MM.1S (cell line): ENCODE results near the gene ENO3.

ENCODE experiments used
- DNase-seq: peaks from one replicate; pipeline ENCODE4 v3.0.0-alpha.2; 2015
- H2AFZ ChIP-seq: fragments of 300-600 bp; sonication (generic); 2 replicates; pipeline ENCODE4 v1.6.0; 2016; ENCODE audit warnings: antibody characterized with exemption, low read length
- H3F3A ChIP-seq: fragments of 300-600 bp; sonication (generic); 2 replicates; pipeline ENCODE4 v1.6.1; 2016; ENCODE audit warnings: mild to moderate bottlenecking, antibody characterized with exemption, low read length, moderate library complexity, mixed read lengths; ENCODE audit not compliant: insufficient read depth
- H3K27ac ChIP-seq: fragments of 300-600 bp; sonication (generic); 2 replicates; pipeline ENCODE4 v1.5.1; 2016; ENCODE audit warnings: mild to moderate bottlenecking, low read length
- H3K27me3 ChIP-seq: fragments of 300-600 bp; sonication (generic); replicated peaks from 2 replicates; pipeline ENCODE4 v1.6.0; 2016; ENCODE audit warnings: low read length; ENCODE audit not compliant: insufficient read depth
- H3K36me3 ChIP-seq: fragments of 300-600 bp; sonication (generic); replicated peaks from 2 replicates; pipeline ENCODE4 v1.6.1; 2016; ENCODE audit warnings: mild to moderate bottlenecking, low read length, mixed read lengths; ENCODE audit not compliant: insufficient read depth
- H3K4me1 ChIP-seq: fragments of 300-600 bp; sonication (generic); 2 replicates; pipeline ENCODE4 v1.6.1; 2016; ENCODE audit warnings: low read length, mixed read lengths
- H3K4me2 ChIP-seq: fragments of 300-600 bp; sonication (generic); 2 replicates; pipeline ENCODE4 v1.6.0; 2016; ENCODE audit warnings: low read depth, low read length
- H3K4me3 ChIP-seq: fragments of 300-600 bp; sonication (generic); 2 replicates; pipeline ENCODE4 v1.5.1; 2016; ENCODE audit warnings: low read length, mixed read lengths
- H3K79me2 ChIP-seq: fragments of 300-600 bp; sonication (generic); 2 replicates; pipeline ENCODE4 v1.6.1; 2016; ENCODE audit warnings: mixed run types, low read length, mixed read lengths
- H3K9ac ChIP-seq: fragments of 300-600 bp; sonication (generic); 2 replicates; pipeline ENCODE4 v1.6.1; 2016; ENCODE audit warnings: low read length, mixed read lengths
- H3K9me2 ChIP-seq: fragments of 300-600 bp; sonication (generic); replicated peaks from 2 replicates; pipeline ENCODE4 v1.6.1; 2016; ENCODE audit warnings: mild to moderate bottlenecking, low read length, mixed read lengths; ENCODE audit not compliant: insufficient read depth
- H3K9me3 ChIP-seq: fragments of 300-600 bp; sonication (generic); replicated peaks from 2 replicates; pipeline ENCODE4 v1.6.1; 2016; ENCODE audit warnings: mild to moderate bottlenecking, low read length, mixed read lengths; ENCODE audit not compliant: insufficient read depth
- H4K20me1 ChIP-seq: fragments of 300-600 bp; sonication (generic); 2 replicates; pipeline ENCODE4 v1.6.1; 2016; ENCODE audit warnings: mild to moderate bottlenecking, low read length, moderate library complexity, mixed read lengths; ENCODE audit not compliant: insufficient read depth
- CTCF ChIP-seq: fragments of 300-600 bp; sonication (generic); IDR thresholded peaks from 2 replicates; pipeline ENCODE4 v1.5.1; 2016; ENCODE audit warnings: antibody characterized with exemption, low read length, mixed read lengths
- EZH2 ChIP-seq: fragments of 300-600 bp; sonication (generic); optimal IDR thresholded peaks from 2 replicates; pipeline ENCODE3; 2017; ENCODE audit warnings: low read depth, mild to moderate bottlenecking, antibody characterized with exemption, low read length, mixed read lengths
- EZH2phosphoT487 ChIP-seq: fragments of 300-600 bp; sonication (generic); IDR thresholded peaks from 2 replicates; pipeline ENCODE4 v1.6.1; 2018; ENCODE audit warnings: antibody characterized with exemption, low read length

The ENO3 gene

GRCh38 chr17:4951486-4951885 lies 567 bp downstream of the ENO3 start:
- H3K79me2 ChIP-seq: peaks cover 24% of the 10 kb centered on the region
- peaks cover 7% of the 10 kb centered on the region for H4K20me1 ChIP-seq
- no peak overlapping the region for H3K9ac ChIP-seq
- no peaks in the 10 kb centered on the region for H3K36me3 ChIP-seq
- peak overlapping the region; percentile 97; the same call in 1 of the 2 replicates for H3K4me2 ChIP-seq
- H3K4me3 ChIP-seq: no peak overlapping the region
- no peak for DNase-seq
- no peaks in the 10 kb centered on the region for H3K27me3 ChIP-seq
- H3F3A ChIP-seq: peaks cover 33% of the 10 kb centered on the region
- H3K9me2 ChIP-seq: no peaks in the 10 kb centered on the region
- TF ChIP-seq EZH2: no peak
- no peak for TF ChIP-seq CTCF
- TF ChIP-seq EZH2phosphoT487: no peak
- H3K4me1 ChIP-seq: peaks cover 15% of the 10 kb centered on the region; the same call in 1 of the 2 replicates
- no peaks in the 10 kb centered on the region for H3K9me3 ChIP-seq
- H3K27ac ChIP-seq: no peak overlapping the region
- no peak overlapping the region for H2AFZ ChIP-seq

- Histone ChIP-seq H3F3A (peaks cover 18% of the 10 kb centered on the region), H3K4me1 (peaks cover 14% of the 10 kb centered on the region; the same call in 1 of the 2 replicates), H3K9me3 (no peaks in the 10 kb centered on the region), H4K20me1 (no peaks in the 10 kb centered on the region), H3K27me3 (no peaks in the 10 kb centered on the region), H3K27ac (no peak overlapping the region), H3K9ac (no peak overlapping the region), H3K4me3 (no peak overlapping the region), H3K79me2 (peaks cover 6% of the 10 kb centered on the region; the same call in 1 of the 2 replicates), H3K9me2 (no peaks in the 10 kb centered on the region), H3K4me2 (no peak overlapping the region), H3K36me3 (no peaks in the 10 kb centered on the region), H2AFZ (no peak overlapping the region)
- DNase-seq: no peak
- TF ChIP-seq EZH2 (no peak), EZH2phosphoT487 (no peak), CTCF (no peak)
Measured at GRCh38 chr17:4953451-4953961, 2.6 kb downstream of the ENO3 start.

GRCh38 chr17:4955091-4955490 lies 4.2 kb downstream of the ENO3 start:
- H3K27ac ChIP-seq: no peak overlapping the region
- H3K9me3 ChIP-seq: no peaks in the 10 kb centered on the region

GRCh38 chr17:4956493-4957061 lies 5.7 kb downstream of the ENO3 start:
- Histone ChIP-seq H3K79me2 (no peaks in the 10 kb centered on the region), H2AFZ (no peak overlapping the region), H3F3A (no peaks in the 10 kb centered on the region), H3K4me3 (no peak overlapping the region), H3K9me3 (no peaks in the 10 kb centered on the region), H3K4me1 (0 out of 2 replicates have a peak, but pooled peaks cover 2% of the 10 kb centered on the region), H3K36me3 (no peaks in the 10 kb centered on the region), H3K27ac (no peak overlapping the region), H4K20me1 (no peaks in the 10 kb centered on the region), H3K9ac (no peak overlapping the region), H3K9me2 (no peaks in the 10 kb centered on the region), H3K4me2 (no peak overlapping the region), H3K27me3 (no peaks in the 10 kb centered on the region)
- DNase-seq: peak; percentile 39
- TF ChIP-seq EZH2phosphoT487 (no peak), CTCF (peak; percentile 53)

More at GRCh38 chr17:4955091-4955490, 4.2 kb downstream of the ENO3 start:
- Histone ChIP-seq H3K4me3 (no peak overlapping the region), H2AFZ (no peak overlapping the region), H3K27me3 (no peaks in the 10 kb centered on the region), H3K4me2 (no peak overlapping the region), H3K9me2 (no peaks in the 10 kb centered on the region), H3K9ac (no peak overlapping the region), H4K20me1 (no peaks in the 10 kb centered on the region), H3K36me3 (no peaks in the 10 kb centered on the region), H3K4me1 (peaks cover 14% of the 10 kb centered on the region; the same call in 1 of the 2 replicates), H3K79me2 (peaks cover 5% of the 10 kb centered on the region; the same call in 1 of the 2 replicates), H3F3A (peaks cover 5% of the 10 kb centered on the region; the same call in 1 of the 2 replicates)
- DNase-seq: no peak
- TF ChIP-seq EZH2phosphoT487 (no peak), EZH2 (no peak)
